ENCODE data around the gene NOTO.

Gene NOTO

GRCh38 chr2:73225513-73226360, 23.4 kb downstream of the NOTO start:
- H3K4me3 ChIP-seq (ENCODE audit: low read depth, low read length), result no peak overlapping the region
- TF ChIP-seq CTCF (IDR thresholded peaks at IDR 0.05; ENCODE audit: borderline replicate concordance, insufficient read depth, low read depth, low read length), result no peak

GRCh38 chr2:73227086-73227485, 24.7 kb downstream of the NOTO start:
- no peak for TF ChIP-seq CTCF (IDR thresholded peaks at IDR 0.05; ENCODE audit: borderline replicate concordance, insufficient read depth, low read depth, low read length)
- H3K4me3 ChIP-seq (ENCODE audit: low read depth, low read length), result no peak overlapping the region

GRCh38 chr2:73228631-73229030, 26.3 kb downstream of the NOTO start:
- TF ChIP-seq CTCF (IDR thresholded peaks at IDR 0.05; ENCODE audit: borderline replicate concordance, insufficient read depth, low read depth, low read length), result no peak

GRCh38 chr2:73232403-73233153, 30.2 kb downstream of the NOTO start:
- peak overlapping the region; percentile 59 for H3K4me3 ChIP-seq (ENCODE audit: low read depth, low read length)
- TF ChIP-seq CTCF (IDR thresholded peaks at IDR 0.05; ENCODE audit: borderline replicate concordance, insufficient read depth, low read depth, low read length), result 0 out of 2 replicates have a peak, but pooled peaks have one; percentile 9

More at GRCh38 chr2:73228631-73229030, 26.3 kb downstream of the NOTO start:
- no peak overlapping the region for H3K4me3 ChIP-seq (ENCODE audit: low read depth, low read length)

- TF ChIP-seq CTCF (IDR thresholded peaks at IDR 0.05; ENCODE audit: borderline replicate concordance, insufficient read depth, low read depth, low read length), result no peak
- H3K4me3 ChIP-seq (ENCODE audit: low read depth, low read length), result peak within 1 kb of the TSS; percentile 84
Observed at GRCh38 chr2:73233154-73233931, 31.0 kb downstream of the NOTO start, which contains the start of gene PRADC1. TSS of gene PRADC1 (minus strand) at chr2:73233239. CDS start at chr2:73233160, 79 bp downstream.

- no peak for TF ChIP-seq CTCF (IDR thresholded peaks at IDR 0.05; ENCODE audit: borderline replicate concordance, insufficient read depth, low read depth, low read length)
- H3K4me3 ChIP-seq (ENCODE audit: low read depth, low read length), result peak within 1 kb of the TSS; percentile 84
Observed at GRCh38 chr2:73233932-73234832, 31.8 kb downstream of the NOTO start, which contains the start of gene CCT7. TSS of gene CCT7 (plus strand) at chr2:73234308. CDS start at chr2:73234379, 71 bp downstream.

All from GM12875 (cell line).